AG09309 (cell line): ENCODE results near the gene NACAD.

Experiments used
- DNase-seq: peaks from one replicate; pipeline ENCODE4 v3.0.0-alpha.2; 2010; ENCODE audit warnings: low read depth
- H3K4me3 ChIP-seq: 2 replicates; pipeline ENCODE4 v1.5.1; 2011; ENCODE audit warnings: mild to moderate bottlenecking, low read depth, low read length, moderate library complexity; ENCODE audit not compliant: control insufficient read depth
- CTCF ChIP-seq: IDR thresholded peaks from 2 replicates; pipeline ENCODE4 v1.5.1; 2011; ENCODE audit warnings: mild to moderate bottlenecking, low read depth, low read length, inconsistent platforms; ENCODE audit not compliant: insufficient read depth, control insufficient read depth; ENCODE audit errors: missing control alignments

NACAD gene

GRCh38 chr7:45070254-45070642, 18.5 kb downstream of the NACAD start:
- no peak for DNase-seq
- no peak for TF ChIP-seq CTCF
- H3K4me3 ChIP-seq = no peak overlapping the region

- DNase-seq = no peak
- H3K4me3 ChIP-seq = no peak overlapping the region
- no peak for TF ChIP-seq CTCF
Measured at GRCh38 chr7:45069444-45070253, 19.1 kb downstream of the NACAD start.

GRCh38 chr7:45068236-45069023, 20.3 kb downstream of the NACAD start:
- no peak for DNase-seq
- H3K4me3 ChIP-seq = no peak overlapping the region
- no peak for TF ChIP-seq CTCF

- no peak for DNase-seq
- TF ChIP-seq CTCF = no peak
- no peak overlapping the region for H3K4me3 ChIP-seq
Measured at GRCh38 chr7:45067582-45067981, 21.2 kb downstream of the NACAD start.

- TF ChIP-seq CTCF = no peak
Measured at GRCh38 chr7:45066409-45066808, 22.4 kb downstream of the NACAD start.

GRCh38 chr7:45065031-45065995, 23.5 kb downstream of the NACAD start:
- no peak overlapping the region for H3K4me3 ChIP-seq
- TF ChIP-seq CTCF = no peak
- no peak for DNase-seq

More at GRCh38 chr7:45066409-45066808, 22.4 kb downstream of the NACAD start:
- H3K4me3 ChIP-seq = no peak overlapping the region
- DNase-seq = no peak
